Neural cell (in vitro differentiated cells): ENCODE results near the gene SLC22A5. TPM values are rescaled to one million over a fixed set of nuclear protein-coding genes. Genes with fewer than 3 reads are reported as not detected.

ENCODE experiments used
- H2AFZ ChIP-seq: fragments of 200-600, 300-800 bp; sonication (generic), shearing (Covaris generic); 2 replicates; pipeline ENCODE4 v1.6.0; 2014; ENCODE audit warnings: low read depth, mild to moderate bottlenecking, antibody characterized with exemption, low read length, moderate library complexity
- H3F3A ChIP-seq: fragments of 200-600 bp; shearing (Covaris generic); 2 replicates; pipeline ENCODE4 v1.6.1; 2016; ENCODE audit warnings: mild to moderate bottlenecking, moderate library complexity, mixed read lengths, antibody characterized with exemption, low read length; ENCODE audit not compliant: insufficient read depth, poor library complexity, severe bottlenecking
- H3K27ac ChIP-seq: fragments of 200-600, 300-800 bp; sonication (generic), shearing (Covaris generic); 2 replicates; pipeline ENCODE4 v1.5.1; 2014; ENCODE audit warnings: mild to moderate bottlenecking, low read length, moderate library complexity
- H3K27me3 ChIP-seq: fragments of 300-800, 200-600 bp; sonication (generic), shearing (Covaris generic); 2 replicates; pipeline ENCODE4 v1.6.0; 2014; ENCODE audit warnings: mild to moderate bottlenecking, low read depth, low read length, moderate library complexity; ENCODE audit not compliant: insufficient read depth
- H3K36me3 ChIP-seq: fragments of 300-800, 200-600 bp; sonication (generic), shearing (Covaris generic); 2 replicates; pipeline ENCODE4 v1.5.1; 2014; ENCODE audit warnings: mild to moderate bottlenecking, antibody characterized with exemption, low read length, moderate library complexity; ENCODE audit not compliant: insufficient read depth
- H3K4me2 ChIP-seq: fragments of 300-800, 200-600 bp; sonication (generic), shearing (Covaris generic); 2 replicates; pipeline ENCODE4 v1.6.0; 2014; ENCODE audit warnings: mild to moderate bottlenecking, low read length
- H3K4me3 ChIP-seq: fragments of 300-800, 200-600 bp; sonication (generic), shearing (Covaris generic); 2 replicates; pipeline ENCODE4 v1.5.1; 2014; ENCODE audit warnings: mild to moderate bottlenecking, low read length, moderate library complexity
- H3K79me2 ChIP-seq: fragments of 200-600 bp; shearing (Covaris generic); replicated peaks from 2 replicates; pipeline ENCODE4 v1.6.0; 2014; ENCODE audit warnings: mild to moderate bottlenecking, low read length, moderate library complexity; ENCODE audit not compliant: insufficient read depth
- H3K9ac ChIP-seq: fragments of 300-800, 200-600 bp; sonication (generic), shearing (Covaris generic); 2 replicates; pipeline ENCODE4 v1.6.1; 2016; ENCODE audit warnings: mild to moderate bottlenecking, low read length, mixed read lengths
- H3K9me2 ChIP-seq: fragments of 200-600 bp; shearing (Covaris generic); 2 replicates; pipeline ENCODE4 v1.6.1; 2016; ENCODE audit warnings: mild to moderate bottlenecking, low read length, mixed read lengths; ENCODE audit not compliant: insufficient read depth
- H3K9me3 ChIP-seq: fragments of 200-600, 300-800 bp; sonication (generic), shearing (Covaris generic); 2 replicates; pipeline ENCODE4 v1.6.1; 2016; ENCODE audit warnings: mild to moderate bottlenecking, mixed run types, low read length, moderate library complexity, mixed read lengths
- H4K20me1 ChIP-seq: fragments of 200-600 bp; shearing (Covaris generic); 2 replicates; pipeline ENCODE4 v1.6.1; 2016; ENCODE audit warnings: mild to moderate bottlenecking, mixed run types; ENCODE audit not compliant: insufficient read depth
- CTCF ChIP-seq: fragments of 450-650 bp; IDR thresholded peaks from 2 replicates; pipeline ENCODE4 v1.5.1; 2014; ENCODE audit warnings: antibody characterized with exemption, mild to moderate bottlenecking, moderate library complexity; ENCODE audit not compliant: poor library complexity, severe bottlenecking
- MXI1 ChIP-seq: fragments of 450-650 bp; conservative IDR thresholded peaks from 2 replicates; pipeline ENCODE4 v1.6.1; 2014; ENCODE audit warnings: antibody characterized with exemption, mild to moderate bottlenecking; ENCODE audit not compliant: poor library complexity, severe bottlenecking
- POLR2AphosphoS5 ChIP-seq: IDR thresholded peaks from 2 replicates; pipeline ENCODE4 v1.6.1; 2012
- RAD21 ChIP-seq: fragments of 450-650 bp; conservative IDR thresholded peaks from 2 replicates; pipeline ENCODE4 v1.6.1; 2014; ENCODE audit warnings: antibody characterized with exemption, mild to moderate bottlenecking, moderate library complexity
- REST ChIP-seq: IDR thresholded peaks from 2 replicates; pipeline ENCODE4 v1.6.1; 2012; ENCODE audit warnings: borderline replicate concordance
- SMC3 ChIP-seq: fragments of 450-650 bp; conservative IDR thresholded peaks from 2 replicates; pipeline ENCODE4 v1.6.1; 2014; ENCODE audit warnings: antibody characterized with exemption, mild to moderate bottlenecking, moderate library complexity; ENCODE audit not compliant: poor library complexity
- TAF1 ChIP-seq: IDR thresholded peaks from 2 replicates; pipeline ENCODE4 v1.6.1; 2012; ENCODE audit warnings: low read depth
- polyA plus RNA-seq: library from polyadenylated mRNA; depleted of rRNA; stranded (reverse); fragments of >200 nt; gene quantifications from 2 replicates; pipeline ENCODE4 v1.2.3, GENCODE V29; 2014

The SLC22A5 gene
- polyA plus RNA-seq, 1 donor from 2014 or later, result 5.5 TPM

- H3F3A ChIP-seq, result no peaks in the 10 kb centered on the region
- no peak overlapping the region for H3K4me2 ChIP-seq
- no peak for TF ChIP-seq CTCF
- TF ChIP-seq TAF1, result no peak
- TF ChIP-seq SMC3, result no peak
- no peak for TF ChIP-seq MXI1
- no peak for TF ChIP-seq POLR2AphosphoS5
- TF ChIP-seq RAD21, result no peak
- no peak for TF ChIP-seq REST
- no peaks in the 10 kb centered on the region for H3K9me3 ChIP-seq
- H3K27me3 ChIP-seq, result no peaks in the 10 kb centered on the region
- no peaks in the 10 kb centered on the region for H3K36me3 ChIP-seq
- no peak overlapping the region for H3K27ac ChIP-seq
- H3K79me2 ChIP-seq, result no peaks in the 10 kb centered on the region
- H3K9me2 ChIP-seq, result no peaks in the 10 kb centered on the region
- no peak overlapping the region for H3K4me3 ChIP-seq
- H3K9ac ChIP-seq, result no peak overlapping the region
- no peaks in the 10 kb centered on the region for H4K20me1 ChIP-seq
- H2AFZ ChIP-seq, result no peak overlapping the region
These were observed 16.0 kb upstream of the SLC22A5 start for GRCh38 chr5:132353486-132353995.

GRCh38 chr5:132354381-132355139 is 14.9 kb upstream of the SLC22A5 start:
- H3K9me2 ChIP-seq, result no peaks in the 10 kb centered on the region
- H4K20me1 ChIP-seq, result no peaks in the 10 kb centered on the region
- H3K4me3 ChIP-seq, result no peak overlapping the region
- no peak overlapping the region for H3K27ac ChIP-seq
- H3K9me3 ChIP-seq, result no peaks in the 10 kb centered on the region
- TF ChIP-seq SMC3, result no peak
- no peak for TF ChIP-seq RAD21
- TF ChIP-seq TAF1, result no peak
- no peak for TF ChIP-seq CTCF
- H3K4me2 ChIP-seq, result no peak overlapping the region
- no peaks in the 10 kb centered on the region for H3K27me3 ChIP-seq
- no peaks in the 10 kb centered on the region for H3F3A ChIP-seq
- H3K9ac ChIP-seq, result no peak overlapping the region
- no peaks in the 10 kb centered on the region for H3K36me3 ChIP-seq
- H3K79me2 ChIP-seq, result no peaks in the 10 kb centered on the region
- no peak overlapping the region for H2AFZ ChIP-seq
